PC-3 (cell line): ENCODE results near the gene VWA8.

ENCODE experiments used
- EZH2 ChIP-seq: fragments of 300-600 bp; sonication (generic); IDR thresholded peaks from one replicate; pipeline ENCODE4 v1.6.1; 2017; ENCODE audit warnings: antibody characterized with exemption, mild to moderate bottlenecking, low read length; ENCODE audit not compliant: unreplicated experiment
- TF ChIP-seq, protein P1 (sequence below): fragments of 300-600 bp; sonication (generic); conservative IDR thresholded peaks from 2 replicates; pipeline ENCODE4 v1.5.1; 2017; ENCODE audit warnings: antibody characterized with exemption, low read depth, mild to moderate bottlenecking, low read length

DNA sequence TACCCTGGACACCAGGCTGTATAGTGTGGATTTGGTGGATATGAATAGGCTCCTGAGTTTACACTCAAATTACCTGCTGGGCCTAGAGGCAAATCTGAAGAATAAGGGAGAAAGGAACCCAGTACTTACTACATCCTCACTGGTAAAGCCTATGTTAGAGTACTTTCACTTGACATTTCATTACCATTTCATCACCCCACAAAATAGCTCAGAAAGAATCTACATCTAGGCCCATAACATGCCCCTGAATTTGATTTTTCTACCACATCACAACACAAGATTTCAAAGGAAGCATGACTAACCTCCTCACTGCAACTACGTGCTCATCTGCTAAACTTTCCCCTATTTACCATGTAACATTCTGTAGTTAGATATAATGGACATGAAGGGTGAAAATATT, 43.3 kb downstream of the VWA8 start:
- no peak for TF ChIP-seq EZH2
- TF ChIP-seq, protein P1, sequence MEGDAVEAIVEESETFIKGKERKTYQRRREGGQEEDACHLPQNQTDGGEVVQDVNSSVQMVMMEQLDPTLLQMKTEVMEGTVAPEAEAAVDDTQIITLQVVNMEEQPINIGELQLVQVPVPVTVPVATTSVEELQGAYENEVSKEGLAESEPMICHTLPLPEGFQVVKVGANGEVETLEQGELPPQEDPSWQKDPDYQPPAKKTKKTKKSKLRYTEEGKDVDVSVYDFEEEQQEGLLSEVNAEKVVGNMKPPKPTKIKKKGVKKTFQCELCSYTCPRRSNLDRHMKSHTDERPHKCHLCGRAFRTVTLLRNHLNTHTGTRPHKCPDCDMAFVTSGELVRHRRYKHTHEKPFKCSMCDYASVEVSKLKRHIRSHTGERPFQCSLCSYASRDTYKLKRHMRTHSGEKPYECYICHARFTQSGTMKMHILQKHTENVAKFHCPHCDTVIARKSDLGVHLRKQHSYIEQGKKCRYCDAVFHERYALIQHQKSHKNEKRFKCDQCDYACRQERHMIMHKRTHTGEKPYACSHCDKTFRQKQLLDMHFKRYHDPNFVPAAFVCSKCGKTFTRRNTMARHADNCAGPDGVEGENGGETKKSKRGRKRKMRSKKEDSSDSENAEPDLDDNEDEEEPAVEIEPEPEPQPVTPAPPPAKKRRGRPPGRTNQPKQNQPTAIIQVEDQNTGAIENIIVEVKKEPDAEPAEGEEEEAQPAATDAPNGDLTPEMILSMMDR, result no peak
